H9 (cell line): Measurements from ENCODE around the gene PTPN21. TPM values are rescaled to one million over a fixed set of nuclear protein-coding genes. Genes with fewer than 3 reads are reported as not detected.

ENCODE experiments used
- DNase-seq: peaks from one replicate; pipeline ENCODE4 v3.0.0-alpha.2; 2017
- H2AFZ ChIP-seq: one replicate; pipeline ENCODE4 v1.6.1; 2013; ENCODE audit warnings: mild to moderate bottlenecking, low read length, control low read depth, moderate library complexity
- H2AK5ac ChIP-seq: 2 replicates; pipeline ENCODE4 v1.6.1; 2013; ENCODE audit warnings: low read length, control low read depth, mixed read lengths; ENCODE audit not compliant: insufficient read length
- H2BK120ac ChIP-seq: one replicate; pipeline ENCODE4 v1.6.1; 2013; ENCODE audit warnings: low read depth, mild to moderate bottlenecking, low read length, control low read depth, inconsistent platforms; ENCODE audit not compliant: poor library complexity, severe bottlenecking
- H2BK12ac ChIP-seq: 2 replicates; pipeline ENCODE4 v1.6.1; 2013; ENCODE audit warnings: low read length, control low read depth, mixed read lengths, low read depth; ENCODE audit not compliant: insufficient read length
- H2BK15ac ChIP-seq: 2 replicates; pipeline ENCODE4 v1.6.1; 2013; ENCODE audit warnings: low read depth, low read length, control low read depth
- H2BK20ac ChIP-seq: one replicate; pipeline ENCODE4 v1.6.1; 2013; ENCODE audit warnings: low read depth, mild to moderate bottlenecking, low read length, control low read depth, inconsistent platforms; ENCODE audit not compliant: poor library complexity, severe bottlenecking
- H2BK5ac ChIP-seq: 2 replicates; pipeline ENCODE4 v1.6.1; 2013; ENCODE audit warnings: low read length, control low read depth, mixed read lengths; ENCODE audit not compliant: insufficient read length
- H3K14ac ChIP-seq: 2 replicates; pipeline ENCODE4 v1.6.1; 2013; ENCODE audit warnings: low read length, control low read depth; ENCODE audit not compliant: insufficient read depth
- H3K18ac ChIP-seq: 2 replicates; pipeline ENCODE4 v1.6.1; 2013; ENCODE audit warnings: low read depth, mild to moderate bottlenecking, mixed read lengths, low read length, control low read depth; ENCODE audit not compliant: insufficient read length
- H3K23ac ChIP-seq: 2 replicates; pipeline ENCODE4 v1.6.1; 2013; ENCODE audit warnings: low read length, control low read depth, mixed read lengths, low read depth; ENCODE audit not compliant: insufficient read length
- H3K23me2 ChIP-seq: 2 replicates; pipeline ENCODE4 v1.6.1; 2013; ENCODE audit warnings: low read depth, mild to moderate bottlenecking, mixed read lengths, low read length, control low read depth; ENCODE audit not compliant: insufficient read length, poor library complexity, severe bottlenecking
- H3K27ac ChIP-seq: 2 replicates; pipeline ENCODE4 v1.5.1; 2013; ENCODE audit warnings: low read length, control low read depth, mixed read lengths, low read depth; ENCODE audit not compliant: insufficient read length
- H3K27me3 ChIP-seq: 2 replicates; pipeline ENCODE4 v1.6.1; 2013; ENCODE audit warnings: low read length, control low read depth, inconsistent platforms; ENCODE audit not compliant: insufficient read depth
- H3K4ac ChIP-seq: 2 replicates; pipeline ENCODE4 v1.6.1; 2013; ENCODE audit warnings: low read depth, mild to moderate bottlenecking, control low read depth, inconsistent platforms, low read length, moderate library complexity
- H3K4me1 ChIP-seq: 2 replicates; pipeline ENCODE4 v1.6.1; 2013; ENCODE audit warnings: low read length, control low read depth, inconsistent platforms; ENCODE audit not compliant: insufficient read depth
- H3K4me2 ChIP-seq: 2 replicates; pipeline ENCODE4 v1.6.1; 2013; ENCODE audit warnings: low read length, control low read depth, mixed read lengths; ENCODE audit not compliant: insufficient read length, insufficient read depth
- H3K56ac ChIP-seq: 2 replicates; pipeline ENCODE4 v1.6.1; 2013; ENCODE audit warnings: low read depth, mild to moderate bottlenecking, mixed read lengths, low read length, control low read depth; ENCODE audit not compliant: insufficient read length
- H3K79me1 ChIP-seq: 2 replicates; pipeline ENCODE4 v1.6.1; 2013; ENCODE audit warnings: low read depth, mild to moderate bottlenecking, moderate library complexity, low read length, control low read depth, inconsistent platforms; ENCODE audit not compliant: insufficient read depth, poor library complexity, severe bottlenecking
- H3K79me2 ChIP-seq: 2 replicates; pipeline ENCODE4 v1.6.1; 2013; ENCODE audit warnings: low read length, control low read depth, inconsistent platforms; ENCODE audit not compliant: insufficient read depth
- H3K9ac ChIP-seq: 2 replicates; pipeline ENCODE4 v1.6.1; 2013; ENCODE audit warnings: low read length, control low read depth, mixed read lengths; ENCODE audit not compliant: insufficient read length; ENCODE audit errors: extremely low read depth
- H3K9me3 ChIP-seq: one replicate; pipeline ENCODE4 v1.6.1; 2013; ENCODE audit warnings: low read depth, low read length, inconsistent platforms; ENCODE audit not compliant: control insufficient read depth
- H3T11ph ChIP-seq: one replicate; pipeline ENCODE4 v1.6.1; 2013; ENCODE audit warnings: mild to moderate bottlenecking, low read length, control low read depth, inconsistent platforms
- H4K20me1 ChIP-seq: one replicate; pipeline ENCODE4 v1.6.1; 2013; ENCODE audit not compliant: control insufficient read depth, insufficient read length, insufficient read depth
- H4K5ac ChIP-seq: 2 replicates; pipeline ENCODE4 v1.6.1; 2013; ENCODE audit warnings: low read depth, mild to moderate bottlenecking, mixed read lengths, low read length, control low read depth; ENCODE audit not compliant: insufficient read length
- H4K8ac ChIP-seq: replicated peaks from 2 replicates; pipeline ENCODE4 v1.6.1; 2013; ENCODE audit warnings: low read length, control low read depth, mixed read lengths, low read depth; ENCODE audit not compliant: insufficient read length
- H4K91ac ChIP-seq: 2 replicates; pipeline ENCODE4 v1.6.1; 2013; ENCODE audit warnings: low read depth, mild to moderate bottlenecking, moderate library complexity, mixed read lengths, low read length, control low read depth; ENCODE audit not compliant: insufficient read length
- H3K27ac Mint-ChIP-seq, 3 experiments: 2 replicates in 2 of 3; 3 replicates in 1 of 3; pipeline ENCODE4 v1.8.0; 2020 to 2021; ENCODE audit warnings: mixed read lengths in 3 of 3, mild to moderate bottlenecking in 1 of 3, moderate library complexity in 1 of 3
- H3K27me3 Mint-ChIP-seq: 2 replicates; pipeline ENCODE4 v1.8.0; 2021; ENCODE audit warnings: low read depth, mild to moderate bottlenecking, moderate library complexity, mixed read lengths
- H3K36me3 Mint-ChIP-seq, 3 experiments: 2 replicates in 2 of 3; 3 replicates in 1 of 3; pipeline ENCODE4 v1.8.0; 2020 to 2021; ENCODE audit warnings: low read depth in 3 of 3, mixed read lengths in 3 of 3; ENCODE audit not compliant: insufficient read depth in 1 of 3
- H3K4me1 Mint-ChIP-seq, 2 experiments: 2 replicates each; pipeline ENCODE4 v1.8.0; 2020; ENCODE audit warnings: mixed read lengths in 2 of 2
- H3K4me3 Mint-ChIP-seq, 2 experiments: 2 replicates in 1 of 2; 3 replicates in 1 of 2; pipeline ENCODE4 v1.8.0; 2020 to 2021; ENCODE audit warnings: mild to moderate bottlenecking in 2 of 2, mixed read lengths in 2 of 2, moderate library complexity in 1 of 2
- H3K9me3 Mint-ChIP-seq, 2 experiments: 2 replicates in 1 of 2; 3 replicates in 1 of 2; pipeline ENCODE4 v1.8.0; 2020; ENCODE audit warnings: mild to moderate bottlenecking in 2 of 2, mixed read lengths in 2 of 2, moderate library complexity in 1 of 2
- WGBS: extraction: QIAGEN DNeasy Blood & Tissue Kit; methylation state at CpG from one replicate; pipeline ENCODE4 v1.1.7; 2013; ENCODE audit warnings: missing lambda C conversion rate, low lambda C conversion rate, mixed read lengths; ENCODE audit not compliant: insufficient read length; ENCODE audit errors: extremely low coverage; 5-methylcytosine and 5-hydroxymethylcytosine counted together
- total RNA-seq: library from RNA; stranded (reverse); gene quantifications from 2 replicates; pipeline ENCODE4 v1.2.1, GENCODE V29; 2021
- TF ChIP-seq, protein P1 (sequence below): fragments of 200-600 bp; sonication (generic); conservative IDR thresholded peaks from 3 replicates; pipeline ENCODE4 v1.8.0; 2021; ENCODE audit warnings: antibody characterized with exemption, mild to moderate bottlenecking

PTPN21 gene
- total RNA-seq, 1 experiment from 2014 or later = 14.3 TPM

DNA sequence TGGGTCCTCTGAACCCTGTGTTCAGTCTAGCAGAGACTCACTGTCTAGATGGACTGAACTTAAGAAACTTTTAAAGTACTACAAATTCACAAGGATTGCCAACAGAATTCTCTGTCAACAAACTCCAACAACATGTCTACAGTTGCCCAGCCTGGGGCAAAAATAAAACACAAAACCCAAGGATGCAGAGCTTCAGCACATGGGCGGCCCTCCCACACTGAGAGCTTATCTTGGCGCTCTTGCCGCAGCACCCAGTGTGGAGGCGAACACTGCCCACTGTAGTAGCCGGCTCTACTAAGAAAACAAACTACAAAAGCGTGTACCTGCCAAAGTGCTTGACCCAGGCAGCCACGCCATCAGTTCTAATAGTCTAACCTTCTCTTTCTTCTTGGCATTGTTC, 66.7 kb downstream of the PTPN21 start:
- H2BK15ac ChIP-seq = no peak overlapping the region
- H3K23me2 ChIP-seq = no peaks in the 10 kb centered on the region
- no peak overlapping the region for H4K8ac ChIP-seq
- no peak overlapping the region for H2BK5ac ChIP-seq
- no peak overlapping the region for H3K18ac ChIP-seq
- no peak overlapping the region for H3K9ac ChIP-seq
- no peaks in the 10 kb centered on the region for H3K4me1 ChIP-seq
- H2AFZ ChIP-seq = no peak overlapping the region
- no peaks in the 10 kb centered on the region for H4K20me1 ChIP-seq
- no peaks in the 10 kb centered on the region for H3K27me3 Mint-ChIP-seq
- H3K4me2 ChIP-seq = no peak overlapping the region
- no peak overlapping the region for H4K5ac ChIP-seq
- H2BK120ac ChIP-seq = no peak overlapping the region
- TF ChIP-seq, protein P1, sequence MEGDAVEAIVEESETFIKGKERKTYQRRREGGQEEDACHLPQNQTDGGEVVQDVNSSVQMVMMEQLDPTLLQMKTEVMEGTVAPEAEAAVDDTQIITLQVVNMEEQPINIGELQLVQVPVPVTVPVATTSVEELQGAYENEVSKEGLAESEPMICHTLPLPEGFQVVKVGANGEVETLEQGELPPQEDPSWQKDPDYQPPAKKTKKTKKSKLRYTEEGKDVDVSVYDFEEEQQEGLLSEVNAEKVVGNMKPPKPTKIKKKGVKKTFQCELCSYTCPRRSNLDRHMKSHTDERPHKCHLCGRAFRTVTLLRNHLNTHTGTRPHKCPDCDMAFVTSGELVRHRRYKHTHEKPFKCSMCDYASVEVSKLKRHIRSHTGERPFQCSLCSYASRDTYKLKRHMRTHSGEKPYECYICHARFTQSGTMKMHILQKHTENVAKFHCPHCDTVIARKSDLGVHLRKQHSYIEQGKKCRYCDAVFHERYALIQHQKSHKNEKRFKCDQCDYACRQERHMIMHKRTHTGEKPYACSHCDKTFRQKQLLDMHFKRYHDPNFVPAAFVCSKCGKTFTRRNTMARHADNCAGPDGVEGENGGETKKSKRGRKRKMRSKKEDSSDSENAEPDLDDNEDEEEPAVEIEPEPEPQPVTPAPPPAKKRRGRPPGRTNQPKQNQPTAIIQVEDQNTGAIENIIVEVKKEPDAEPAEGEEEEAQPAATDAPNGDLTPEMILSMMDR = no peak
- no peak overlapping the region for H2BK12ac ChIP-seq
- H4K91ac ChIP-seq = no peak overlapping the region
- H3K27ac ChIP-seq = no peak overlapping the region
- no peaks in the 10 kb centered on the region for H3K79me1 ChIP-seq
- DNase-seq = no peak
- H3K9me3 ChIP-seq = no peaks in the 10 kb centered on the region
- no peak overlapping the region for H3K4me3 Mint-ChIP-seq
- H3K4me1 Mint-ChIP-seq = peaks cover 34 to 36% of the 10 kb centered on the region in 2 experiments
- H3K9me3 Mint-ChIP-seq = no peaks in the 10 kb centered on the region
- no peaks in the 10 kb centered on the region for H3K79me2 ChIP-seq
- no peaks in the 10 kb centered on the region for H3K27me3 ChIP-seq
- H2AK5ac ChIP-seq = no peak overlapping the region
- H3K36me3 Mint-ChIP-seq = peaks cover 0 to 14% (median 8%) of the 10 kb centered on the region in 3 experiments; a peak in 5 of 7 replicates
- H3K56ac ChIP-seq = no peak overlapping the region
- H3K27ac Mint-ChIP-seq = 0 out of 7 replicates have a peak overlapping the region, but pooled peaks of 1 of the 3 experiments have one; percentile 8
- no peak overlapping the region for H3K14ac ChIP-seq
- H3K4ac ChIP-seq = no peak overlapping the region
- H2BK20ac ChIP-seq = no peak overlapping the region
- H3T11ph ChIP-seq = no peak overlapping the region
- H3K23ac ChIP-seq = no peak overlapping the region
- no CpG with 5 or more reads among the region's 7 CpGs for WGBS
